Measurements from ENCODE around the gene KIFAP3. TPM values are rescaled to one million over a fixed set of nuclear protein-coding genes. Genes with fewer than 3 reads are reported as not detected.
A peak's percentile ranks its signal among the peaks of the same experiment; 100 is the strongest.
"Not testable (repeated sequence)": the region's sequence is repeated elsewhere in the genome, so short reads cannot be mapped to it uniquely, and the experiment has no call there.

KIFAP3 gene
- total RNA-seq, 1 experiment from 2014 or later: 51.5 TPM

GRCh38 chr1:169941982-169942830, 132.3 kb downstream of the KIFAP3 start:
- DNase-seq (ENCODE audit: low spot score): peak; percentile 27
- in situ Hi-C loops (cut with HindIII; ENCODE audit: low sequenced_read_pairs): no loop called here

GRCh38 chr1:169933984-169934725, 140.3 kb downstream of the KIFAP3 start:
- DNase-seq (ENCODE audit: low spot score): peak; percentile 40
- in situ Hi-C loops (cut with HindIII; ENCODE audit: low sequenced_read_pairs): no loop called here

- in situ Hi-C loops (cut with HindIII; ENCODE audit: low sequenced_read_pairs): no loop called here
- DNase-seq (ENCODE audit: low spot score): peak; percentile 34
Measured at GRCh38 chr1:169931795-169932231, 142.7 kb downstream of the KIFAP3 start.

GRCh38 chr1:169929210-169929526, 145.3 kb downstream of the KIFAP3 start:
- in situ Hi-C loops (cut with HindIII; ENCODE audit: low sequenced_read_pairs): no loop called here
- no peak for DNase-seq (ENCODE audit: low spot score)

DNA sequence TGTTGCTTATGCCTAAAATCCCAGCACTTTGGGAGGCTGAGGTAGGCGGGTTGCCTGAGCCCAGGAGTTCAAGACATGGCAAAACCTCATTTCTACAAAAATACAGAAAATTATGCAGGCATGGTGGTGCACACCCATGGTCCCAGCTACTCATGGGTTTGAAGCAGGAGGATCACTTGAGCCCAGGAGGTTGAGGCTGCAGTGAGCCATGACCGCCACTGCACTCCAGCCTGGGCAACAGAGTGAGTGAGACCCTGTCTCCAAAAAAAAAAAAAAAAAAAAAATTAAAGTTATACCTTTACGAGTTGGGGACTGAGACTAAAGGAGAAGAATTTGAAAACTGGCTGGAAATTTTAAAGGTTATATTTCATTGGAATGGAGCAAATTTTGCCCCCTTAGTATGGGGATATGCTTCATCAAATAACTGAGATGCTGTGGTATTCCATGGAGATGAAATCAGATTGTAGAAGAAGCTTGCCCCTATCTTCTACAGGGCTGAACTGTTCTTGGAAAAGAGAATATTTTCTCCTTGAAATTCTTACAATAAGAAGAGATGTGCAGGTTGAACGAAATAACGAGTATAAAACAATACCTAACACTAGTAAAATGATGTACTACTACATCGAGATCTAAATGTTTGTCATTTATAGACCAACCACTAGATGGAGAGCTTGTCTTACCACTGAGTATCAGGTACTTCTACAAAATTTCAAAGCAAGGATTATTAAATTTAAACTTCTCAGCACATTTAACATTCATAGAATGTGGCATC, 145.9 kb downstream of the KIFAP3 start:
- DNase-seq (ENCODE audit: low spot score): peak; percentile 52
- in situ Hi-C loops (cut with HindIII; ENCODE audit: low sequenced_read_pairs): no loop called here

DNA sequence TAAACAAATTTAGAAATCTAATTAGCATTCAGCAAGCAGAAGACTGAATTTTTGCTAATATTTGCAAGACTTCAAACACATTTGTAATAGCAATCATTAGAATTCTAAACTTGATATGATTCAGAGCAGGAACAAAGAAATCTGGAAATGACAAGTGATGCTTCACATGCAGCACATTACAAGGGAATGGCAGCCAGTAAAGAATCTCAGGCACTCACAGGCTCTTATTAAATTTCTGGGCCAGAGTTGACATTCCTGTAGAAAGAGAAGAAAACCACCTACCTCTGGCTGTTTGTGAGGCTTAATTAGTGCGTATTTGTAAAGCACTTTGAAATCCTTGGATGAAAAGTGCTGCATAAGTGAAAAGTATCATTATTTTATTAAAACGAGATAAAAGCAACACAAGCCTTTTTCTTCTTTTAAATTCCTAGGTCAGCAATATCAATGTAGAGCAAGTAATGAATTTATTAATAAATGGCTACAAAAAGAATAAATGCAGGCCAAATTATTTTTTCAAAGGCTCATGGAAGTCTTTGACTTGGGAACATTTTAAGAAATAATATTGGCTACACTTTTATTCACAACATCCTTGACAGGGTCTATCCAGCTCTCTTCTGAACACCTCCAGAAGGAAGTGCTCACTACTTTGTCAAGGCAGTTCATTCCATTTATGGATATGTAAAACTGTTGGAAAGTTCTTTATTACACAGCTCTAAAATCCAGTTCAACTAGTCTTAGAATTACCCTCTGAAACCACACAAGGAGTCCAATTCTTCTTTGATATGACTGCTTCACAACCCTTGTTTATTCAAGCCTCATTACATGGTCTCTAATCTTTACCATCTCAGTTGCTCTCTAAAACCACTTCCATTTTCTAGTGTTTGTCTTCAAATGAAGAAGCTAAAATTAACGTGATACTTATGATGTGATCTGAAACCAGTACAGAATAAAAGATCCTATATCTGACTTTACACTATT, 148.7 kb downstream of the KIFAP3 start:
- DNase-seq (ENCODE audit: low spot score): no peak
- in situ Hi-C loops (cut with HindIII; ENCODE audit: low sequenced_read_pairs): no loop called here

- in situ Hi-C loops (cut with HindIII; ENCODE audit: low sequenced_read_pairs): no loop called here
- no peak for DNase-seq (ENCODE audit: low spot score)
Measured at GRCh38 chr1:169924829-169925228, 149.7 kb downstream of the KIFAP3 start.

- no peak for DNase-seq (ENCODE audit: low spot score)
- in situ Hi-C loops (cut with HindIII; ENCODE audit: low sequenced_read_pairs): no loop called here
Measured at GRCh38 chr1:169924063-169924462, 150.4 kb downstream of the KIFAP3 start.

DNA sequence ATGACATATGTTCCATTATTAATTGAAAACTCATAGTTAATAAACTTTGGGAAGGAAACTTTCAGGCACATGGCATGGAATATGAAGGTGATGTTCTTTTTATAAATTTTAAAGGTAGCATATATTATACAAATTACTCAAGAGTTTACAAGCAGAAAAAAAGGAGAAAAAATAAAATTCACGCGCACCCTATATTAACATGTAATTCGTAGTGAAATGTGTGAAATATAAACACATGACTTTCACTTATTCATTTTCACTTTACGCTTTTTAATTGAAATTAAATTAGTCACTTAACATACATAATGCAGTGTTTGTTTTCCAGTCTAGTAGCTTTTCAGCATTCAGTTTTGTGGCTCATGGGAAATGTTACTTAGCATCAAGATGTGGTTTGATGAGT, 153.4 kb downstream of the KIFAP3 start:
- DNase-seq (ENCODE audit: low spot score): no peak
- in situ Hi-C loops (cut with HindIII; ENCODE audit: low sequenced_read_pairs): no loop called here

GRCh38 chr1:169918927-169919326, 155.6 kb downstream of the KIFAP3 start:
- in situ Hi-C loops (cut with HindIII; ENCODE audit: low sequenced_read_pairs): no loop called here

DNA sequence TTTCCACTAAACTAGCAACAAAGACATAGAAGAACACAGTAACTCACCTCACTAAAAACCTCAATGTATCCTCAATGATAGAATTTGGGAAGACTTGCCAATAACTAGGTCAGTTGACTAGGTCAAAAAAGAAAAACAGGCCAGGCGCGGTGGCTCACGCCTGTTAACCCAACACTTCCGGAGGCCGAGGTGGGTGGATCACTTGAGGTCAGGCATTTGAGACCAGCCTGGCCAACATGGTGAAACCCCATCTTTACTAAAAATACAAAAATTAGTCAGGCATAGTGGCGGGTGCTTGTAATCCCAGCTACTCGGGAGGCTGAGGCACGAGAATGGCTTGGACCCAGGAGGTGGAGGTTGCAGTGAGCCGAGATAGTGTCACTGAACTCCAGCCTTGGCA, 156.3 kb downstream of the KIFAP3 start:
- DNase-seq (ENCODE audit: low spot score); in situ Hi-C loops (cut with HindIII; ENCODE audit: low sequenced_read_pairs): not testable (repeated sequence)

More at GRCh38 chr1:169918927-169919326, 155.6 kb downstream of the KIFAP3 start:
- DNase-seq (ENCODE audit: low spot score): no peak

- DNase-seq (ENCODE audit: low spot score): no peak
- in situ Hi-C loops (cut with HindIII; ENCODE audit: low sequenced_read_pairs): no loop called here
Measured at GRCh38 chr1:169915150-169915549, 159.3 kb downstream of the KIFAP3 start.

- in situ Hi-C loops (cut with HindIII; ENCODE audit: low sequenced_read_pairs): no loop called here
- DNase-seq (ENCODE audit: low spot score): no peak
Measured at GRCh38 chr1:169914531-169914930, 160.0 kb downstream of the KIFAP3 start.

DNA sequence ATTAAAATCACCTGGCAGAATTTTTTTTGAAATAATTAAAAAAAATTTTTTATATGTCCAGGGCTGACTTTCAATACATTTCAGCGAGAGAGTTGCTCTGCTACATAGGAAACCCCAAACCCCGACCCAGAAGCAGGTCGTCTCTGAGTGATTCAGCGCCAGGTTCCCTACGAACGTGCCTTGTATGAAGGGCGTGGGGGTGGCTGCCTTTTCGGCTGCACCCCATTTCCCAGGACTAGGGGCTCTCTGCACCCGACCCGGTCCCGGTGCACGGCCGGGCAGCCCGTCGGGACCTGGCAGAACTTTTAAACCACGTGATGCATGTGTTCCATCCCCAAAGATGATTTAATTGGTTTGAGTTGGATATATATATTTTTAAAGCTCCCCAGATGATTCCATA, 165.0 kb downstream of the KIFAP3 start:
- in situ Hi-C loops (cut with HindIII; ENCODE audit: low sequenced_read_pairs): no loop called here
- DNase-seq (ENCODE audit: low spot score): no peak

GRCh38 chr1:169906938-169907337, 167.6 kb downstream of the KIFAP3 start:
- in situ Hi-C loops (cut with HindIII; ENCODE audit: low sequenced_read_pairs): no loop called here
- DNase-seq (ENCODE audit: low spot score): no peak

DNA sequence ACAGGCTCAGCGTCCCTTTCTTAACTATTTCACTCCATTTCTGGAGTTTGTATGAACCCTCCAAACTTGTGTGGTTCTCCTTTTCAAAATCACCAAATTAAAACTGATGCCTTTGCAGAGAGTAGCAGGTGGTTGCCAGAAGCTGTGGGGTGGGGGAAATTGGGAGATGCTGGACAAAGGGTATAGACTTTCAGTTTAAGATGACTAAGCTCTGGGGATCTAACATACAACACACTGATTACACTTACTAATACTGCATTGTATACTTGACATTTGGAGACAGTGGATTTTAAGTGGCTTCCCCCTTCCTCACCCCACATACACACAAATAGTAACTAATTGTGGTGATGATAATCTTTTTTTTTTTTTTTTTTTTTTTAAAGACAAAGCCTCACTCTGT, 169.7 kb downstream of the KIFAP3 start:
- DNase-seq (ENCODE audit: low spot score): no peak
- in situ Hi-C loops (cut with HindIII; ENCODE audit: low sequenced_read_pairs): no loop called here

- in situ Hi-C loops (cut with HindIII; ENCODE audit: low sequenced_read_pairs): no loop called here
- no peak for DNase-seq (ENCODE audit: low spot score)
Measured at GRCh38 chr1:169902751-169903150, 171.7 kb downstream of the KIFAP3 start.

- in situ Hi-C loops (cut with HindIII; ENCODE audit: low sequenced_read_pairs): no loop called here
- no peak for DNase-seq (ENCODE audit: low spot score)
Measured at GRCh38 chr1:169901115-169901514, 173.4 kb downstream of the KIFAP3 start.

DNA sequence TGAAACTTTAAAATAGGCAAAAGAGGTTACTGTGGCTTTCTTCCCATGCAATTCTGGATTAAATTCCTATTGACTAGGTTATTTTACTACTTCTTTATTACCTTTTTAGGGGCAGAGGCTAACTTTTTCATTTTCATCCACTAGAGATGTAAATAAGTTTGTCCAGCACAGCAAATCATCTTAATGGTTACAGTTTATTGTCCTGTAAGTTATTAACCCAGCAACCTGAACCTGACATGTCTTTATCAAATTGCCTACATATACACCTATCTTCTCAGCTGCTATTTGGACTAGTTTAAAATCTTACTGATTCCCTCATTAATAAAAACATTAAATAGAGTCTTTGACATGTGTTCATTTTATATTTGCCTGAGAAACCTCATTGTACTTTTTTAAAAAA, 173.9 kb downstream of the KIFAP3 start:
- in situ Hi-C loops (cut with HindIII; ENCODE audit: low sequenced_read_pairs): no loop called here
- DNase-seq (ENCODE audit: low spot score): no peak

Data from G401 (cell line).